CD14-positive monocyte (primary cell): ENCODE results near the gene ARMC5. TPM values are rescaled to one million over a fixed set of nuclear protein-coding genes. Genes with fewer than 3 reads are reported as not detected.

Experiments
- DNase-seq, 3 donors: peaks; one replicate each; pipeline ENCODE4 v3.0.0-alpha.2; 2011 to 2022
- H2AFZ ChIP-seq: 2 replicates; pipeline ENCODE4 v1.6.0; 2012; ENCODE audit warnings: mild to moderate bottlenecking, low read depth, low read length, inconsistent platforms; ENCODE audit not compliant: insufficient read depth, poor library complexity, severe bottlenecking
- H3K27ac ChIP-seq, 2 donors: 1 replicate in 1 of 2; 2 replicates in 1 of 2; pipeline ENCODE4 v1.5.1; 2012 to 2013; ENCODE audit warnings: low read length in 2 of 2, control low read depth in 1 of 2, inconsistent platforms in 1 of 2, low read depth in 1 of 2, mild to moderate bottlenecking in 1 of 2
- H3K27me3 ChIP-seq, 2 donors: one replicate each; pipeline versions ENCODE4 v1.6.0 to v1.6.1; 2011 to 2013; ENCODE audit warnings: low read length in 2 of 2; ENCODE audit not compliant: control insufficient read depth in 2 of 2, insufficient read depth in 2 of 2
- H3K36me3 ChIP-seq, 2 donors: replicated peaks in 1 of 2; 1 replicate in 1 of 2; 2 replicates in 1 of 2; pipeline versions ENCODE4 v1.5.1 to v1.6.1; 2012 to 2013; ENCODE audit warnings: low read length in 2 of 2, control low read depth in 1 of 2, inconsistent platforms in 1 of 2, mild to moderate bottlenecking in 1 of 2; ENCODE audit not compliant: insufficient read depth in 2 of 2, control insufficient read depth in 1 of 2
- H3K4me1 ChIP-seq, 2 donors: 1 replicate in 1 of 2; 2 replicates in 1 of 2; pipeline versions ENCODE4 v1.5.1 to v1.6.1; 2012 to 2013; ENCODE audit warnings: low read length in 2 of 2, control low read depth in 1 of 2, inconsistent platforms in 1 of 2, mild to moderate bottlenecking in 1 of 2, moderate library complexity in 1 of 2; ENCODE audit not compliant: insufficient read depth in 2 of 2, control insufficient read depth in 1 of 2
- H3K4me2 ChIP-seq: replicated peaks from 2 replicates; pipeline ENCODE3; 2012; ENCODE audit warnings: low read length, moderate library complexity, mild to moderate bottlenecking; ENCODE audit not compliant: poor library complexity, severe bottlenecking; ENCODE audit errors: extremely low read depth
- H3K4me3 ChIP-seq, 3 experiments: fragments of 200-600 bp in 1 of 3; sonication (generic) in 1 of 3; replicated peaks in 1 of 3; 1 replicate in 2 of 3; 2 replicates in 1 of 3; pipeline ENCODE4 v1.5.1; 2011 to 2013; ENCODE audit warnings: low read length in 3 of 3, mild to moderate bottlenecking in 3 of 3, control low read depth in 2 of 3, low read depth in 2 of 3, inconsistent platforms in 1 of 3, moderate library complexity in 1 of 3
- H3K79me2 ChIP-seq: 2 replicates; pipeline ENCODE4 v1.6.0; 2012; ENCODE audit warnings: mild to moderate bottlenecking, control low read depth, inconsistent platforms, low read length, moderate library complexity; ENCODE audit not compliant: insufficient read depth
- H3K9ac ChIP-seq: 2 replicates; pipeline ENCODE4 v1.6.0; 2017; ENCODE audit warnings: low read length, mild to moderate bottlenecking; ENCODE audit not compliant: insufficient read depth, poor library complexity, severe bottlenecking
- H3K9me3 ChIP-seq, 2 donors: replicated peaks in 1 of 2; 1 replicate in 1 of 2; 2 replicates in 1 of 2; pipeline versions ENCODE4 v1.5.1 to v1.6.1; 2012 to 2013; ENCODE audit warnings: low read length in 2 of 2, control low read depth in 1 of 2; ENCODE audit not compliant: control insufficient read depth in 1 of 2, insufficient read depth in 1 of 2
- H4K20me1 ChIP-seq: 2 replicates; pipeline ENCODE4 v1.6.0; 2012; ENCODE audit warnings: mild to moderate bottlenecking, low read length, control low read depth, moderate library complexity; ENCODE audit not compliant: insufficient read depth
- H3K27ac Mint-ChIP-seq, 7 donors: one replicate each; pipeline ENCODE4 v1.8.0; 2020; ENCODE audit warnings: mild to moderate bottlenecking in 7 of 7, mixed read lengths in 7 of 7, moderate library complexity in 6 of 7, inconsistent platforms in 2 of 7
- H3K27me3 Mint-ChIP-seq, 3 donors: one replicate each; pipeline ENCODE4 v1.8.0; 2021 to 2022; ENCODE audit warnings: low read depth in 3 of 3, mild to moderate bottlenecking in 3 of 3, mixed read lengths in 3 of 3, moderate library complexity in 3 of 3, inconsistent platforms in 1 of 3
- H3K36me3 Mint-ChIP-seq, 2 donors: one replicate each; pipeline ENCODE4 v1.8.0; 2020; ENCODE audit warnings: mixed read lengths in 2 of 2, inconsistent platforms in 1 of 2, mild to moderate bottlenecking in 1 of 2
- H3K4me1 Mint-ChIP-seq: one replicate; pipeline ENCODE4 v1.8.0; 2020; ENCODE audit warnings: mild to moderate bottlenecking, mixed read lengths
- H3K4me3 Mint-ChIP-seq, 2 donors: one replicate each; pipeline ENCODE4 v1.8.0; 2020; ENCODE audit warnings: mild to moderate bottlenecking in 2 of 2, mixed read lengths in 2 of 2, moderate library complexity in 1 of 2
- H3K9me3 Mint-ChIP-seq, 7 donors: one replicate each; pipeline ENCODE4 v1.8.0; 2020 to 2022; ENCODE audit warnings: mixed read lengths in 7 of 7, mild to moderate bottlenecking in 6 of 7, moderate library complexity in 6 of 7, inconsistent platforms in 2 of 7
- WGBS: methylation state at CpG from one replicate; pipeline ENCODE4 v1.1.5; 2013; ENCODE audit warnings: missing lambda C conversion rate; ENCODE audit not compliant: insufficient coverage; 5-methylcytosine and 5-hydroxymethylcytosine counted together
- intact Hi-C, 2 donors: fragments of 100-400 bp; cut with micrococcal nuclease; formaldehyde crosslinking; loops; one replicate each; pipeline versions ENCODE4 v1.15.0 to v1.15.1; 2023
- polyA plus RNA-seq, 3 donors: library from polyadenylated mRNA; depleted of rRNA in 1 of 3; unstranded in 2 of 3; stranded (reverse) in 1 of 3; fragments of 300-500 nt in 2 of 3; fragments of >200 nt in 1 of 3; fragmentation: Illumina TruSeq in 2 of 3; gene quantifications; 1 replicate in 2 of 3; 2 replicates in 1 of 3; pipeline ENCODE4 v1.2.3, GENCODE V29; 2012 to 2021
- TF ChIP-seq, protein P1 (sequence below): fragments of 200-600 bp; IDR thresholded peaks from one replicate; pipeline ENCODE4 v1.8.0; 2022; ENCODE audit warnings: antibody characterized with exemption, mild to moderate bottlenecking

The ARMC5 gene
- polyA plus RNA-seq, 3 donors, result 2.9 to 9.3 (median 4.2) TPM

DNA sequence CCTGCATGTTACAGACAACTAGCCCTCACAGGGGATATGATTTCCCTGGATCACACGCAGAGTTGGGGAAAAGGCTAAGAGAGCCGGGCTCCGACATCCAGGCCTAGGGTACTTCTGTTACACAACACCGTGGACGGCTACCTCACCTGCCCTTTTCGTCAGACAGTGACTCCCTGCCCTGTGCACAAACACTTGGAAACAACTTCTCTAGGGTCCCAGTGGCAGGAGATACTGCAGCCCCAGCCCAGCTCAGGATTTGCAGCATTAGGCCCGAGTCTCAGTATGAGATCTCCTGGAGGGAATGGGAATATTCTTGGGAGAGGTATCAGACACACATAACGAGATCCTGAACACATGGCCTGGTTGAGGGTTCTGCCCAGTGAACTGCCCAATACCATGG lies 40.6 kb downstream of the ARMC5 start:
- no peaks in the 10 kb centered on the region for H4K20me1 ChIP-seq
- no peak overlapping the region for H3K9ac ChIP-seq
- H3K4me1 ChIP-seq, result peaks cover 0 to under 1% of the 10 kb centered on the region in 2 donors
- no peak overlapping the region for H3K4me2 ChIP-seq
- no peak overlapping the region for H3K4me3 ChIP-seq
- no peaks in the 10 kb centered on the region for H3K9me3 Mint-ChIP-seq
- H3K27ac Mint-ChIP-seq, result peak overlapping the region in 1 of 7 donors; percentile 58
- intact Hi-C loops, result no loop called here
- TF ChIP-seq, protein P1, sequence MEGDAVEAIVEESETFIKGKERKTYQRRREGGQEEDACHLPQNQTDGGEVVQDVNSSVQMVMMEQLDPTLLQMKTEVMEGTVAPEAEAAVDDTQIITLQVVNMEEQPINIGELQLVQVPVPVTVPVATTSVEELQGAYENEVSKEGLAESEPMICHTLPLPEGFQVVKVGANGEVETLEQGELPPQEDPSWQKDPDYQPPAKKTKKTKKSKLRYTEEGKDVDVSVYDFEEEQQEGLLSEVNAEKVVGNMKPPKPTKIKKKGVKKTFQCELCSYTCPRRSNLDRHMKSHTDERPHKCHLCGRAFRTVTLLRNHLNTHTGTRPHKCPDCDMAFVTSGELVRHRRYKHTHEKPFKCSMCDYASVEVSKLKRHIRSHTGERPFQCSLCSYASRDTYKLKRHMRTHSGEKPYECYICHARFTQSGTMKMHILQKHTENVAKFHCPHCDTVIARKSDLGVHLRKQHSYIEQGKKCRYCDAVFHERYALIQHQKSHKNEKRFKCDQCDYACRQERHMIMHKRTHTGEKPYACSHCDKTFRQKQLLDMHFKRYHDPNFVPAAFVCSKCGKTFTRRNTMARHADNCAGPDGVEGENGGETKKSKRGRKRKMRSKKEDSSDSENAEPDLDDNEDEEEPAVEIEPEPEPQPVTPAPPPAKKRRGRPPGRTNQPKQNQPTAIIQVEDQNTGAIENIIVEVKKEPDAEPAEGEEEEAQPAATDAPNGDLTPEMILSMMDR, result no peak
- no peaks in the 10 kb centered on the region for H3K27me3 Mint-ChIP-seq
- H3K36me3 ChIP-seq, result peaks cover 40 to 58% of the 10 kb centered on the region in 2 donors
- DNase-seq, result no peak
- H3K9me3 ChIP-seq, result no peaks in the 10 kb centered on the region
- no peak overlapping the region for H2AFZ ChIP-seq
- peaks cover 8% of the 10 kb centered on the region for H3K4me1 Mint-ChIP-seq
- 98% methylated on average over 7 of the region's 8 CpGs for WGBS
- H3K27ac ChIP-seq, result no peak overlapping the region
- H3K36me3 Mint-ChIP-seq, result peaks cover 46 to 56% of the 10 kb centered on the region in 2 donors
- no peaks in the 10 kb centered on the region for H3K79me2 ChIP-seq
- H3K27me3 ChIP-seq, result no peaks in the 10 kb centered on the region
- H3K4me3 Mint-ChIP-seq, result no peak overlapping the region

DNA sequence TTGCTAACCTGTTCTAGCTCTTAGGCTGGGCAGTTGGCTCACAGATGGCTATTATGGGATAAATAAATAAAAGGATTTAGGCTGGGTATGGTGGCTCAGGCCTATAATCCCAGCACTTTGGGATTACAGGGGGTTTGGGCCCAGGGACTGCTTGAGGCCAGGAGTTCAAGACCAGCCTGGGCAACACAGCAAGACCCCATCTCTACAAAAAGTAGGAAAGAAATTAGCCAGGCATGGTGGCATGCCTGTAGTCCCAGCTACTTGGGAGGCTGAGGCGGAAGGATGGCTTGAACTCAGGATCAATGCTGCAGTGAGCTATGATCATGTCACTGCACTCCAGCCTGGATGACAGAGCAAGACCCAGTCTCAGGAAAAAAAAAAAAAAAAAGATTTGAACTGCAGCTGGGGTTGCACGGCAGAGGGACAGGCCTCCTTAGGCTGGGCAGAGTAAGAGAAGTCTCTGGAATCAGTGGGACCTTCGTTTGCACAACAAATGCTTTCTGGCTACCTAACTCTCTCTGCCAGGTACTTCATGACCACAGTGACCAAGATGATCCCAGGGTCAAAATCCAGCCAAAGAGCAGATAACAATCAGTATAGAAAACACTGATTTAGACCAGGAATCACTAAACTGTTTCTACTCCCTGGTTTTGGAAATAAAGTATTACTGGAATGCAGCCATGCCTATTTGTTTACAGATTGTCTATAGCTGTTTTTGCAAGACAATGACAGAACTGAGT lies 42.1 kb downstream of the ARMC5 start:
- H3K9ac ChIP-seq, result no peak overlapping the region

More for the DNA sequence above, 42.1 kb downstream of the ARMC5 start:
- Mint-ChIP-seq H3K4me1 (peaks cover 23% of the 10 kb centered on the region), H3K36me3 (peaks cover 39 to 49% of the 10 kb centered on the region in 2 donors), H3K27me3 (no peaks in the 10 kb centered on the region), H3K27ac (no peak overlapping the region), H3K4me3 (no peak overlapping the region), H3K9me3 (no peaks in the 10 kb centered on the region)
- Histone ChIP-seq H3K27me3 (no peaks in the 10 kb centered on the region), H3K9me3 (no peaks in the 10 kb centered on the region), H3K4me3 (no peak overlapping the region), H3K79me2 (no peaks in the 10 kb centered on the region), H3K4me2 (no peak overlapping the region), H3K4me1 (peaks cover 11 to 12% of the 10 kb centered on the region in 2 donors), H2AFZ (no peak overlapping the region), H3K27ac (no peak overlapping the region), H4K20me1 (no peaks in the 10 kb centered on the region), H3K36me3 (peaks cover 34 to 43% of the 10 kb centered on the region in 2 donors)
- 100% methylated on average over 2 of the region's 3 CpGs for WGBS
- DNase-seq, result no peak
- TF ChIP-seq, protein P1, result no peak
- intact Hi-C loops, result no loop called here
